ENCODE results near the gene FCRL4.

DNA sequence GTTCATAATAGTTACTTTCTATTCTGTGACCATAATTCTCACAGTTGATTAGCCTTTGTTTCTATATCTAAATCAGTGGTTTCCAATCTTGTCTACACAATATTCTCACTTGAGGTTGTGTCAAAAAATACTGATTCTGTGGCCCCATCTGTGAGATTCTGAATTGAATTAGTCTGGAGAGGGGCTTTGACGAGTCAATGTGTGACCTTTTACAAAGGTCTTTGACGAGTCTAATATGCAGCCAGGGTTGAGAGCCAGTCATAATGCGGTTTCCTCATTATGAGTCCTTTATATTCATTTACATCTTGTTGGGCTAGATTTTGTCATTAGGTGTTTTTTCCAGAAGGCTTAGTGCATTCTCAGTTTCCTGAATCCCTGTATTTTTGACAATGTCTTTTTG, 65.3 kb downstream of the FCRL4 start:
- TF ChIP-seq CTCF (IDR thresholded peaks at IDR 0.05) (no peak), EZH2 (IDR thresholded peaks at IDR 0.05) (no peak)
